CD4-positive, alpha-beta T cell treated with Interleukin-4 for 4 hours (primary cell): ENCODE measurements around the gene CAPNS2.

ENCODE experiments used
- DNase-seq: peaks from one replicate; pipeline ENCODE4 v3.0.0-alpha.2; 2020

CAPNS2 gene

GRCh38 chr16:55566432-55567175, at the start of gene CAPNS2:
TSS of gene CAPNS2 (plus strand) at chr16:55566684. CDS start at chr16:55566757, 73 bp downstream.
- no peak for DNase-seq

DNA sequence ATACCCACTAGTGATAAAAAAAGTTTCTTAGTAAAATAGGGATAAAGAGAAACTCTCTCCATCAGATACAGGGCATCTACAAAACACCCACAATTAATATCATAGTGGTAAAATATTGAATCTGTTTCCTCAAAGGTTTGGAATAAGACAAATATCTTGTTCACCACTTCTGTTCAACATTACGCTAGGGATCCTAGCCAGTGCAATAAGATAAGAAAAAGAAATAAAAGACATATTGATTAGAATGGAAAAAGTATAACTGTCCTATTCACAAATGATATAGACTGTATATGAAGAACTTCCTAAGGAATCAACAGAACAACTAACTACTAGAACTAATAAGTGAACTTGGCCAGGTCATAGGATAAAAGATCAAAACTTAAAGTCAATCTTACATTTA, 44.7 kb upstream of the CAPNS2 start:
- DNase-seq: no peak

- no peak for DNase-seq
Measured at GRCh38 chr16:55526441-55526840, 40.0 kb upstream of the CAPNS2 start.

DNA sequence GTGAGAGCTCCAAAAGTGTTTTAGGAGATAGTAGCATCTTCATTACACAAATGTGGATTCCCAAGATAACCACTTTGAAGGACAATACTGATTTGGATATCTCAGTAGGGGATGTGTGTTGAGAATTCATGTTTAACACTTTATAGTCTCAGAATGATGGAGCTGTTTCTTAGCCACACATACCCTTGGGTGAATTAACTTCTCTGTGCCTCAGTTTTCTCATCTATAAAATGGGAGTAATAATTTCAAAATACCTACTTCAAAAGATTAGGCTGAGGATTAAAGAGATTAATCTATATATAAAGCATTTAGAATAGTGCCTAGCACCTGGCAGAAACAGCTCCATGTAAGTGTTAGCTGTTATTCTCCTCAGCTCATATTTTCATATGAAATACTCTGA, 38.6 kb upstream of the CAPNS2 start:
- DNase-seq: no peak

DNA sequence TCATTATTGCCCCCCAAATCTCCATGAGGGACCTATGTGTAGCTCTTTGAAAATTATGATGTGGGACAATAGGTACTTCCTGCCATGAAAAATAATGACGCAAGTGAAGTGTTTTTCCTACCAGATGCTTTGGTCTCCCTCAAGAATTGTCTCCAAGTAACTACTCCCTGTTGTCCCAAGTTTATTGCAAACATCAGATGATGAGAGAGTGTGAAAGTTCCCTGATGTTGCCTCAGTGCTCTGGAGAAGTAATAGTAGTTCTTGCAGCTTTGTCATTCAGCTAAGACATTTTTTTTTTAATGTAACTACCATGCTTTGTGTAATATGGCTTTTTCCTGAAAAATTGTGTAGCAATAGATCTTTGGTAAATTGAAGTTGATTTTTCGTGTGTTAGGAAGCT, 37.5 kb upstream of the CAPNS2 start:
- DNase-seq: no peak

DNA sequence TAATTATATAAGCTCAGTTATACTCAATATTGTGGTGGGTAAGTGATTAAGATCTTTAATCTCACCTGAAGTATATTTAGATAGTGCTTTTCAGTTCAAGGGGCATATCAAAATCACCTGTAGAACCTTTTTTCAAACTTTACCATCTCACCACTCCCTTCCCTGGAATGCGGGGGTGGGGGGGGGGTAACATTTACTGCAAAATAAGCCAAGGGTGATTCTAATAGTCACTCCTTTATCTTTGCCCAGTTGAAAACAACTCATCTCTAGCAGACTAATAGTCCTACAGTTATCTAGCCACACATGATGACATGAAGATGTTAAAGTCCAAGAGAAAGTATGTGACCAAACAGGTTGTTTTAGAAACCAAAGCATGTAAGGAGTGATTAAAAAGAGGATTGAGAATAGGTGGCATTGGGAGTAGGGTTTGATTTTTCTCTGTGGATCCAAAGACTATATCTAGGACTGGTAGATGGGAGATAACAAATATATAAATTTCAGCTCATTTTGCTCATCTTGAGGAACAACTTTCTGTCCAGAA, 36.1 kb upstream of the CAPNS2 start:
- DNase-seq: no peak

- no peak for DNase-seq
Measured at GRCh38 chr16:55532227-55532626, 34.3 kb upstream of the CAPNS2 start.

GRCh38 chr16:55534756-55535155, 31.7 kb upstream of the CAPNS2 start:
- no peak for DNase-seq

DNA sequence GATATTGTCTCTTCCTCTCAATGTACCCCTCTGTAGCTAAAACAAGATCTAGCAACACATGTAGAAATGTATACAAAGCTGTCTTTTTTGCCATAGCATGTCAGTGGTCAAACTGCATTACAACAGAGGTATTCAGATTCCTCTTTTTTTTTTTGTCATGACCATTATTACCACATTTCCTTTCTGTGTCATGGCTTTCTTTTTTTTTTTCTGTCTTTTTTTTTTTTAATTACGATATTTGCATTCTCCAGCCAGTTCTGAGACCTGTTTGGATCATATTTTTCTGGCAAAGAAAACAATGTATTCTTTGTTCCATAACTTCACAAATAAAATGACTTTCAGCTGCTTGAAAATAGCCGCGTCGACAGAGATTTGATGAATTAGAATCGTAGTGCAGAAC, 27.4 kb upstream of the CAPNS2 start:
- DNase-seq: no peak

GRCh38 chr16:55539488-55539887, 27.0 kb upstream of the CAPNS2 start:
- no peak for DNase-seq

GRCh38 chr16:55540221-55540620, 26.3 kb upstream of the CAPNS2 start:
- DNase-seq: no peak

DNA sequence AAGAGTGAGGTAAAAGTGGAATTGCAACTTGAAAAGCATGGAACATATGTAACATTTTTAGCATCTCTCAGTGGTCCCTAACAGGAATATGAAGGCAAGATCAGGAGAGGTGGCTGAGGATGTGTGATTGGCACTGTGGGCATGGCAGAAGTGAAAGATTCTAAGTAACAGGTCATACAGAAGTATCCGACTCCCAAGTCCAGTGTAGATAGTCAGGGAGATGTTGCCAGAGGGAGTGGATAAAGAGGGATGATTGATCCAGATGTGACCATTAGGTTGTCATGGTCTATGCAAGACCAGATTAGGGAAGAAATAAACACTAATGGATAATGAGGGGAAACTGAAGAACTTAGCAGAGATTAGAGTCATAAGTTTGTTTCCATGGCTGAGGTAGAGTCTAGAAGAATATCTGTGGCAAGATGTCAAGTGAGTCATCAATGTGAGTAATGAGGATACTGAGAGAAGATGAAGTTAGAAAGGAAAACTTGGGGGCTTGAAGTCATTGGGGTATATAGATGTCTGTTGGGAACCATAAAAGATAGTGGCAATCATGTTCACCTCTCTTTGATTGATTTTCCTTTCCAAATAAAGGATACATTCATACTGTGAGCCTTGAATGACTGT, 23.9 kb upstream of the CAPNS2 start:
- DNase-seq: no peak

GRCh38 chr16:55543472-55543871, 23.0 kb upstream of the CAPNS2 start:
- no peak for DNase-seq

GRCh38 chr16:55552621-55553020, 13.9 kb upstream of the CAPNS2 start:
- DNase-seq: no peak

GRCh38 chr16:55555436-55555835, 11.0 kb upstream of the CAPNS2 start:
- no peak for DNase-seq

DNA sequence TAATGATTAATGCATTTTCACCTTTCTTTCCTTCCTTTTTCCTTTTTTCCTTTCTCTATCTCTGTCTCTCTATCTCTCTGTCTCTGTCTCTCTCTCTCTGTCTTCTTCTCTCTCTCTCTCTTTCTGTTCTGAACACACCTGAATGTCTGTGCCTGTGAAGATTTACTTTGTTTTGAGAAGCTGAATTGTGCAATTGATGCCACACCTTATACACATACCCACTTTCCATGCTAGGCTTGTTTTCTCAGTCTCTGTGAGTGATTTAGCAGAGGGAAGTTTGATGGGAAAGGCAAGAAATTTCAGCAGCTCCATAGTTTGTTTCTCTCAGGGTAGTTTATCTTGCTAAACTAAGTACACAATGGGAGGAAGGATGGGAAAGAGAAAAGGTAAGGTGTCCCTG, 9.3 kb upstream of the CAPNS2 start:
- DNase-seq: no peak

GRCh38 chr16:55559233-55559632, 7.3 kb upstream of the CAPNS2 start:
- DNase-seq: no peak

GRCh38 chr16:55559933-55560516, 6.5 kb upstream of the CAPNS2 start:
- DNase-seq: no peak

GRCh38 chr16:55561319-55561848, 5.1 kb upstream of the CAPNS2 start:
- no peak for DNase-seq

- no peak for DNase-seq
Measured at GRCh38 chr16:55562936-55563335, 3.5 kb upstream of the CAPNS2 start.

GRCh38 chr16:55563797-55564196, 2.7 kb upstream of the CAPNS2 start:
- no peak for DNase-seq

DNA sequence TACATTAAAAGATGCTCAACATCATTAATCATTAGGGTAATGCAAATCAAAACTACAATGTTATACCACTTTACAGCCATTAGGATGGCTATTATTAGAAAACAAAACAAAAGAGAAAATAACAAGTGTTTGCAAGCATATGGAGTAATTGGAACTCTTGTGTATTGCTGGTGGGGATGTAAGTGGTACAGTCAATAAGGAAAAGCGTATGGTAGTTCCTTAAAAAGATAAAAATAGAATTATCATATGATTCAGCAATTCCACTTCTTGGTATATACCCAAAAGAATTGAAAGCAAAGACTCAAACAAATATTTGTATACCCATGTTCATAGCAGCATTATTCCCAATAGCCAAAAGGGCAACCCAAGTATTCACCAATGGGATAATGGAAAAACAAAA, 1.4 kb upstream of the CAPNS2 start:
- DNase-seq: no peak

- DNase-seq: no peak
Measured at GRCh38 chr16:55567382-55567781, 898 bp downstream of the CAPNS2 start.

DNA sequence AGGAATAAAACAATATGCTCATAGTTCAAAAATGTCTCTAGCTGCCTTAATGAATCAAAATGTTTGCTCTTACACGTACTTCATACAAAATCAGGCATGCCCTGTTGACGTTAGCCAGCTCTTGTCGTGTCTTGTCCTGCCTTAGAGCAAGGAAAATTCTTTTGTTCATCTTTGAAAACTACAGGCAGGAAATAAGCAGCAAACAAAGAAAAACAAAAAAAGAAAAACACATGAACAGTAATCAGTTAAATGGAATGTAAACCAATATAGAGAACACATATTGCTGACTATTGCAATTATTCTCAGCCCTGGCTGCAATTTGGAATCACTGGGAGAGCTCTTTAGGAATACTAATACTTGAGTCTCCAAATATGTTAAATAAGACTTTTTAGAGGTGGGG, 1.7 kb downstream of the CAPNS2 start:
- DNase-seq: no peak
